ENCODE data around the gene DOK6.

- no peak for TF ChIP-seq CTCF (IDR thresholded peaks at IDR 0.05 in 2 of 3, conservative IDR thresholded peaks at IDR 0.05 in 1 of 3; ENCODE audit: insufficient read depth in 2 of 3, low read depth in 1 of 3, low read length in 3 of 3)
- no peak for TF ChIP-seq DIDO1 (tag; IDR thresholded peaks at IDR 0.05; ENCODE audit: low read depth)
- TF ChIP-seq NRF1 (conservative IDR thresholded peaks at IDR 0.05 in 1 of 2, IDR thresholded peaks at IDR 0.05 in 1 of 2): no peak
- TF ChIP-seq NKRF (IDR thresholded peaks at IDR 0.05; ENCODE audit: borderline replicate concordance): no peak
- TF ChIP-seq YBX1 (IDR thresholded peaks at IDR 0.05): no peak
Measured at GRCh38 chr18:69697689-69698088, 297.0 kb downstream of the DOK6 start.
